ENCODE results near the gene RPL22L1.

GRCh38 chr3:170836491-170836890 is 33.5 kb downstream of the RPL22L1 start:
- TF ChIP-seq RAD21 (IDR thresholded peaks at IDR 0.05) (no peak), CTCF (IDR thresholded peaks at IDR 0.05; ENCODE audit: low read depth, low read length, missing input control) (no peak), RXRA (IDR thresholded peaks at IDR 0.05) (no peak), TAF1 (conservative IDR thresholded peaks at IDR 0.05) (no peak), YY1 (IDR thresholded peaks at IDR 0.05) (no peak), ATF3 (IDR thresholded peaks at IDR 0.05) (no peak)
